Measurements from ENCODE around the gene BRD3OS. TPM values are rescaled to one million over a fixed set of nuclear protein-coding genes. Genes with fewer than 3 reads are reported as not detected.

The BRD3OS gene
- total RNA-seq, 1 donor from 2014 or later: 14.3 TPM

GRCh38 chr9:134050726-134051125 lies 25.4 kb downstream of the BRD3OS start:
- Mint-ChIP-seq H3K27ac (no peak overlapping the region), H3K9me3 (no peaks in the 10 kb centered on the region), H3K4me1 (peaks cover 2% of the 10 kb centered on the region), H3K4me3 (no peak overlapping the region), H3K27me3 (ENCODE audit: low read depth) (no peaks in the 10 kb centered on the region), H3K36me3 (peaks cover 11% of the 10 kb centered on the region)
- TF ChIP-seq CTCF (IDR thresholded peaks at IDR 0.05; ENCODE audit: unreplicated experiment): no peak
- no peak for DNase-seq (ENCODE audit: low spot score in 2 of 2, unreplicated experiment in 2 of 2)

GRCh38 chr9:134051319-134051718 lies 26.0 kb downstream of the BRD3OS start:
- peaks cover 11% of the 10 kb centered on the region for H3K36me3 Mint-ChIP-seq
- no peaks in the 10 kb centered on the region for H3K9me3 Mint-ChIP-seq
- H3K27ac Mint-ChIP-seq: peak overlapping the region; percentile 59
- H3K27me3 Mint-ChIP-seq (ENCODE audit: low read depth): no peaks in the 10 kb centered on the region
- no peak overlapping the region for H3K4me3 Mint-ChIP-seq
- H3K4me1 Mint-ChIP-seq: peaks cover 6% of the 10 kb centered on the region
- no peak for TF ChIP-seq CTCF (IDR thresholded peaks at IDR 0.05; ENCODE audit: unreplicated experiment)
- DNase-seq (ENCODE audit: low spot score in 2 of 2, unreplicated experiment in 2 of 2): no peak

DNA sequence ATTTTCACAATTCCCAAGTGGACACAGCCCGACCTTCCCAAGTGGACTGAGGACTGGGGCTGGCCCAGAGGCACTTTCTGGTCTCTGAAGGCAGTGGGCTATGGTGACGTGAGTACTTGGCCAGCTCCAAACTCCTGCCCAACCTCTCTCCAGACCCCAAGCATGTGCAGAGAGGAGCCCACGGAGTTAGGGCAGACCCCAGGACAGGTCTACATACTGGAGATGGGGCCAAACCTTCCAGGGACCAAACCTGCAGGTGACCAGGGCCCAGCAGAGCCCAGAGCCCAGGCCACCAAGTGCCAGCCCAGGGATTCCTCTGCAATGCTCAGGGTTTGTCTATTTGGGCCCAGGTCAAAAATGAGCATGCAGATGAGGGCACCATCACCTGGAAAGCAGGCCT lies 27.2 kb downstream of the BRD3OS start:
- Mint-ChIP-seq H3K4me1 (peaks cover 13% of the 10 kb centered on the region), H3K9me3 (no peaks in the 10 kb centered on the region), H3K4me3 (no peak overlapping the region), H3K27ac (no peak overlapping the region), H3K36me3 (peaks cover 9% of the 10 kb centered on the region), H3K27me3 (ENCODE audit: low read depth) (no peaks in the 10 kb centered on the region)
- no peak for TF ChIP-seq CTCF (IDR thresholded peaks at IDR 0.05; ENCODE audit: unreplicated experiment)
- no peak for DNase-seq (ENCODE audit: low spot score in 2 of 2, unreplicated experiment in 2 of 2)

GRCh38 chr9:134052941-134053340 lies 27.7 kb downstream of the BRD3OS start:
- no peaks in the 10 kb centered on the region for H3K27me3 Mint-ChIP-seq (ENCODE audit: low read depth)
- H3K27ac Mint-ChIP-seq: no peak overlapping the region
- no peaks in the 10 kb centered on the region for H3K9me3 Mint-ChIP-seq
- TF ChIP-seq CTCF (IDR thresholded peaks at IDR 0.05; ENCODE audit: unreplicated experiment): no peak
- peaks cover 13% of the 10 kb centered on the region for H3K4me1 Mint-ChIP-seq
- no peak for DNase-seq (ENCODE audit: low spot score in 2 of 2, unreplicated experiment in 2 of 2)
- no peak overlapping the region for H3K4me3 Mint-ChIP-seq
- peaks cover 9% of the 10 kb centered on the region for H3K36me3 Mint-ChIP-seq

DNA sequence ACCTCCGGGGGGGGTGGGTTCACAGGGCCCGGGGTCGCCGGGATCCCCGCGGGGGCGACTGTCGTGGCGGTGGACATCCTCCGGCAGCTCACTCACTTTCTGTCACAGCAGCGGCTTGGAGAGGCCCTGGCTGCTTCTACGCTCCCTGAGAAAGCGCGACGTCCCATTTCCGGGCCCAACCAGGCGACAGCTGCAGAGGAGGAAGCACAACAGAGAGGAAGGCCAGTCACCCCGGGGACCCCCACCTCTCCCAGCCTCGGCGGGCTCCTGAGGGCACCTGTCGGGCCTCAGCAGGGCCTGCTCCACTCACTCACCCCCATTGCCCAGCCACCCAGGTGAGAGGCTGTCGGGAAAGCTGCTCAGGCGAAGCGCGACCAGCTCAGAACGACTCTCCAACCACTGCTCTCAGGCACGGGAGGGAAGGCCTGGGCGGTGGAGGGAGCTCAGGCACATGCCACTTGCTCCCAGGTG lies 28.2 kb downstream of the BRD3OS start:
- Mint-ChIP-seq H3K27me3 (ENCODE audit: low read depth) (no peaks in the 10 kb centered on the region), H3K27ac (no peak overlapping the region), H3K4me3 (no peak overlapping the region), H3K9me3 (no peaks in the 10 kb centered on the region), H3K4me1 (peaks cover 18% of the 10 kb centered on the region), H3K36me3 (peaks cover 7% of the 10 kb centered on the region)
- no peak for DNase-seq (ENCODE audit: low spot score in 2 of 2, unreplicated experiment in 2 of 2)
- no peak for TF ChIP-seq CTCF (IDR thresholded peaks at IDR 0.05; ENCODE audit: unreplicated experiment)
